Suppressor macrophage treated with lipopolysaccharide for 4 hours (primary cell): ENCODE data around the gene CENPM.

Experiments used
- DNase-seq: peaks from one replicate; pipeline ENCODE4 v3.0.0-alpha.2; 2020

CENPM gene

GRCh38 chr22:41946629-41947423, at the start of gene CENPM:
TSS of gene CENPM (minus strand) at chr22:41947152. CDS start at chr22:41947076, 76 bp downstream.
- DNase-seq, result peak; percentile 94

DNA sequence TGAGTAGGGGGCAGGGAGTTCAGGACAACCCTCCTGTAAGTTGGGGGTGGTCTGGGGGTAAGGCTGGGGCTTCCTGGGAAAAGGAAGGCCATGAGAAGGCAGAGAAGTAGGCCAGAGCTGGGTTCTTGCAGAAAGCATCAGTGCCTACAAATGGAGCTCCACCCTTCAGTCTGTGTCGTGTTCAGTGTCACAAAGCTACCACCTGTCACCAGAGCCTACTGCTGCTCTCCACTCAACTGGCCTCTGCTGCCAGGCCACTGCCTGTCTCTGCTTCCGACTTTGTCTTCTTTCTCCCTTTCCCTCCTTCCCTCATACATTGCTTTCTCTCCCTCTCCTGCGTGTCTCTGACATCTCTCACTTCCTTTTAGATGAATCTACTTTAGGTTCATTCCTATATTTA, 48.3 kb upstream of the CENPM start:
- no peak for DNase-seq

DNA sequence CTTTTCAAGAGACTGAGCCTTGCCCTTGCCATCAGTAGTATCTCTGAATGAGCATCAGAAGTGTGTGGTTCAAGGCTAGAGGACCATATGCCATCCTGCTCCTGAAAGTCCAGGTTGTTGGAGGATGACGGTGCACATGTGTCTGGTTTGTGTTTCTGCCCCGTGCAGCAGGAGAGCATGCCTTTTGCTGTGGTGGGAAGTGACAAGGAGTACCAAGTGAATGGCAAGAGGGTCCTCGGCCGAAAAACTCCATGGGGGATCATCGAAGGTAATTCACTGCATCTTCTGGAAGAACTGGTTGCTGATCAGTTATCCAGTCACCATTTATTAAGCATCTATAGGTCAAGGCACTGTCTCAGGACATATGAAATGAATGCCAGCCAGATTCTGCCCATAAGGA, 45.5 kb upstream of the CENPM start:
- no peak for DNase-seq

DNA sequence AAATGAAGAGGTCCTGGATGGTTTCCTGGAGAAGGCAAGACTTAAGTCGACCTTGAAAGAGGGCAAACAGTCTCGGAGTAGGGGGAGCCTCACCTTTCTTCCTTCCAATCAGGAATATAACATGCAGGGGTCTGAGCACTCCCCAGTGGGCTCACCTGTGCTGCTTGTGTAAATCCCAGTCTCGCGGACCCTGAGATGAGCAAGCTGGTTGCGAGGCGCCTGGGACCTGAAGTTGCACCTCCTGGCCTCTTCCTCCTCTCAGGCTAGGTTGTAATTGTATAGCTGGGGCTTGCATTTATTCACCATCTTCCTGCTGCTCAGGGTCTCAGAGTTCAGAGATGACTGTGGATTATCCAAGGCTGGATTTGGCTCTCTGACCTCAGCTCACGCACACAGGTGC, 44.2 kb upstream of the CENPM start:
- no peak for DNase-seq

DNA sequence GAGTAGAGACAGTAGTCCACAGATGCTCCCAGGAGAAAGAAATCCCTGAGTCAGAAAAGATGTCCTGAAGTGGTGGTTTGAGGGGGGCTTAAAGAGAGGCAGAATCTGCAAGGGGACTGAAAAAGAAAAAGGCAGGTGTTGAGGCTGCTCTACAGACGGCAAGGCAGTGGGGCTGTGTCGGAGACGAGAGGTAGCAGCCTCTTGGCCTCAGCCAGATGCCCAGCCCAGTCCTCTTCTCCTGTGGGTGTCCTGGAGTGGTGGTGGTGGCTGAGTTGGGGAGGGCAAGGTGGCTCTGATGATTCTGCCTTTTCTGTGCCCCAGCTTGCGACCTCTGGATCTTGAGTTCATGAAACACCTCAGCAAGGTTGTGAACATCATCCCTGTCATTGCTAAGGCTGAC, 42.3 kb upstream of the CENPM start:
- no peak for DNase-seq

GRCh38 chr22:41987276-41987675, 40.3 kb upstream of the CENPM start:
- DNase-seq, result no peak

GRCh38 chr22:41983513-41984405, 36.8 kb upstream of the CENPM start:
- DNase-seq, result peak; percentile 61

- peak; percentile 21 for DNase-seq
Observed at GRCh38 chr22:41982865-41983264, 35.9 kb upstream of the CENPM start.

- DNase-seq, result no peak
Observed at GRCh38 chr22:41979423-41980250, 32.7 kb upstream of the CENPM start.

DNA sequence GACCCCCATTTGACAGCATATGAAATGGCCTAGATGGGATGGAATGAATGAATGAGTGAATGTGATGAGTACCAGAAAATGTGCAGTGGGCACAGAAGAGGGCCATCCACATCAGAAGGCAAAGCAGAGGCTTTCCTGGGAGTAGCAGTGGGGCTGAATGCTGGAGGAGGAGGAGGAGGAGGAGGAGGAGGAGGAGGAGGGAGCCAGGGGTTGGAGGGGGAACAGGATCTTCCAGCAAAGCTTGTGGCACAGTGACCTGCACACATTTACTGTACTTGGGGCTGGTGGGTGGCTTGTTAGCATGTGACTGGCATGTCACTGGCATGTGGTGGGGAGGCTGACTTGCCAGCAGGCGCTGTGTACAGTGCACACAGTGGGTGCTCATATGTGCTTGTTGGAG, 31.8 kb upstream of the CENPM start:
- DNase-seq, result no peak

DNA sequence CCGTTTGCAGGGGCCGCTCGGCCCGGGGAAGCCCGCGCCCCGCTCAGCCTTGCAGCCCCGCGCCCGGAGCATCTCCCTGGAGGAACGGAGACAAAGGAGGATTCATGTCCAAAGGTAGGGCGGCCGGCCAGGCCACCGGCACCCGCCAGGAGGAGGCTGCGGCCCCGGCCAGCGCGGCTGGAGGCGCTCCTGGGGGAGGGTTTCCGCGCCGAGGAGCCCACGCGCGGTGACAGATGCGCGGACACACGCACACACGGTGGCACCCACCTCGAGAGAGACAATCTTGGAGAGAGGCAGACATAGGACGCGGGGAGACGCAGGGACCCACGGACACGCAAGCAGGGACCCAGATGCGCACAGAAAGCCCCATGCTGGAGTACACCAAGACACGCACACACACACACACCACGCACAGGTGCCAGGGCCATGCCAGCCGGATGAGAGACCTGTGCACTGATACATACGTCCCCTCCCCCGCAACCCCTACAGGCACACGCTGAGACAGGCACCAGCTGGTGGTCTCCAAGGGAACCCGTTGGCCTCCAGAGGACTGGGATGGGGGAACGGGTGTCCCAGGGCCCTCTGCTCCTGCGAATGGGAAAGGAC, 30.1 kb upstream of the CENPM start:
- DNase-seq, result no peak

- DNase-seq, result peak; percentile 35
Observed at GRCh38 chr22:41976070-41976901, 29.3 kb upstream of the CENPM start.

GRCh38 chr22:41975299-41976069, 28.5 kb upstream of the CENPM start:
- DNase-seq, result no peak

DNA sequence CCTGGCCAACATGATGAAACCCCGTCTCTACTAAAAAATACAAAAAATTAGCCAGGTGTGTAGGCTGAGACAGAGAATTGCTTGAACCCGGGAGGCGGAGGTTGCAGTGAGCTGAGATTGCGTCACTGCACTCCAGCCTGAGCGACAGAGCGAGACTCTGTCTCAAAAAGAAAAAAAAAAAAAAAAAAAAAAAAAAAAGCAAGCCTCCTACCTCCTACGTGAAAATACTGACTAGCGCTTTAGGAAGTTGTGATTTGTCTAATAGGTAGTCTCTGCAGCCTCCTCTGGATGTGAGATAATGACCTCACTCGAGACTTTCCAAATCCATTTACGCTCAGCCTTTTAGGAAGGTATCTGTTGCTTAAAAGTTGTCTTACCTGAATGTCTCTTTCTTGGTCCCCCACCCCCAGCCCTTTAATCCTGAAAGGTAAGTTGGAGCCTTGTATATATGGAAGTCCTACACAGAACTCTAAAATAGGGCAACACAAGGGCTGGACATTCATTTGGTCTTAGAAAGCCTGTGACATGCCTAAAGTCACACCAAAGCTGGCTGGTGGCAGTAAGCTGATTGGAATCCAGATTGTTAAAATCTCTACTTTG, 27.8 kb upstream of the CENPM start:
- DNase-seq, result no peak

DNA sequence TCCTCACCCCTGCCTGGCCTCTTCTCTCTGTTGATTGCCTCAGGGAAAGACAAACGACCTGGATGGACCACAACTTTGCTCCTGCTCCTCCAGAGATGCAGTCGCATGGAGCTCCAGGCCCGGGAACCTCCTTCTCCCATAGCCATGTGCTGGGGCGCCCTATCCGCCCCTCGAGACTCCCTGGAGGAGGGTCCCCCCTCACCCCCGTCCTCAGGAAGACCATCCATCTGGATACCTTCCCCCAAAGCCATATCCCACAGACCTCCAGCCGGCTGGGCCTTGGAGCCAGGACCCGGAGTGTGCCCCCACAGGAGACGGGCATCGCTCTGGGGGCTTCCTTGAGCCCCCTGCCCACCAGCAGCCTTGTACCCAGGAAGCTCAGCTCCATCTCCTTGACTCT, 24.5 kb upstream of the CENPM start:
- no peak for DNase-seq

- no peak for DNase-seq
Observed at GRCh38 chr22:41970601-41971000, 23.6 kb upstream of the CENPM start.

- no peak for DNase-seq
Observed at GRCh38 chr22:41969110-41969646, 22.2 kb upstream of the CENPM start, which contains the start of gene SEPTIN3. TSS of gene SEPTIN3 (plus strand) at chr22:41969443. CDS start at chr22:41971493, 2,050 bp downstream.

GRCh38 chr22:41968601-41969000, 21.6 kb upstream of the CENPM start:
- no peak for DNase-seq

DNA sequence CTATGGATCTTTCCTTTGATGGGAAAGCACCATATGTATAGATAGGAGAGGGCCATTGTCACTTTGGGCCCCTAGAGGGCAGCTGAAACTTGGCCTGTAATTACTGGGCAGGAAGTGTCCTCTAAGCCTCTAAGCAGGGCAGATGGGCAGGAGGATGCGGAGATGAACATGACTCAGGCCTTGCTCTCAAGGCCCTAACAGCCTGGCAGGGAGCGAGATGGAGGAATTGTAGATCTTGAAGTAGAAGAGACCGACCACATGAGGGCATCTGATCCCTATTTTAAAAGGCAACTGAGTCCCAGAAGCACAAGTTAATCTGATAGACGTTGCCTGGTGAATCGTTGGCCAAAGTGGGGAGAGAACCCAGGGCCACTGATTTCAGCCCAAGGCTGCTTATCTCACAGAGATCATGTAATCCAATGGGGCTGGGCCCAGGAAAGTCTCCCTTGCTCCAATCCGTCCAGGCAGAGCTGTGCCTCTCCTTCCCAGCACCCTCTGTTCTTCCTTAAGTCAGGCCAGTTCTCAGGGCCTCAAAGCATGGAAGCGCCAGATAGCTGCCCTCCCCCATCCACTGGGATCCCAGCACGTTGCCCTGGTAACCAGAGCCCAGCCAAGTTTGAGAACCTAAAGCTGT, 19.8 kb upstream of the CENPM start:
- peak; percentile 88 for DNase-seq

GRCh38 chr22:41966225-41966606, 19.3 kb upstream of the CENPM start:
- DNase-seq, result no peak
